GM12865 (cell line): Measurements from ENCODE around the gene WARS2.

ENCODE experiments used
- DNase-seq: peaks from one replicate; pipeline ENCODE4 v3.0.0; 2010; ENCODE audit warnings: low read depth
- H3K4me3 ChIP-seq: 2 replicates; pipeline ENCODE4 v1.5.1; 2011; ENCODE audit warnings: mild to moderate bottlenecking, low read depth, low read length, control low read depth
- TF ChIP-seq, protein P1 (sequence below): IDR thresholded peaks from 2 replicates; pipeline ENCODE4 v1.5.1; 2011; ENCODE audit warnings: low read length, control low read depth, low read depth, inconsistent platforms; ENCODE audit not compliant: insufficient read depth; ENCODE audit errors: missing control alignments

The WARS2 gene

DNA sequence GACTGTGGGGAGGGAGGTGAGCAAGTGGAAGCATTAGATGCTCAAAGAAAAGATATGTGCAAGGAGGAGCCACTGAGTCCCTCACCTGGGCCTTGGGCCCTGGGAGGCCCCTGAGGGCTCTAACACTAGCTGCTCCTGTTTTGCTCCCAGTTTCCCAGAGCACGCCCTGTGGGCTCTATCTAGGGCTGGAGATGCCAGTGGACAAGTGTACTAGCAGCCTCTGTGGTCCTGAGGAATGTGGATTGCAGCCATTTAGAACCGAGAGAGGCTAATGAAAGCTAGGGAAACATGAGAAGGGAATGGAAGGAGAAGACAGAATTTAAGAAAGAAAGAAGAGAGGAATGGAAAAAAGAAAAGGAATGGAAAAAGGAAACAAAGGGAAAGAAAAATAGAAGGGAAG is 142.3 kb downstream of the WARS2 start:
- H3K4me3 ChIP-seq = no peak overlapping the region
- TF ChIP-seq, protein P1, sequence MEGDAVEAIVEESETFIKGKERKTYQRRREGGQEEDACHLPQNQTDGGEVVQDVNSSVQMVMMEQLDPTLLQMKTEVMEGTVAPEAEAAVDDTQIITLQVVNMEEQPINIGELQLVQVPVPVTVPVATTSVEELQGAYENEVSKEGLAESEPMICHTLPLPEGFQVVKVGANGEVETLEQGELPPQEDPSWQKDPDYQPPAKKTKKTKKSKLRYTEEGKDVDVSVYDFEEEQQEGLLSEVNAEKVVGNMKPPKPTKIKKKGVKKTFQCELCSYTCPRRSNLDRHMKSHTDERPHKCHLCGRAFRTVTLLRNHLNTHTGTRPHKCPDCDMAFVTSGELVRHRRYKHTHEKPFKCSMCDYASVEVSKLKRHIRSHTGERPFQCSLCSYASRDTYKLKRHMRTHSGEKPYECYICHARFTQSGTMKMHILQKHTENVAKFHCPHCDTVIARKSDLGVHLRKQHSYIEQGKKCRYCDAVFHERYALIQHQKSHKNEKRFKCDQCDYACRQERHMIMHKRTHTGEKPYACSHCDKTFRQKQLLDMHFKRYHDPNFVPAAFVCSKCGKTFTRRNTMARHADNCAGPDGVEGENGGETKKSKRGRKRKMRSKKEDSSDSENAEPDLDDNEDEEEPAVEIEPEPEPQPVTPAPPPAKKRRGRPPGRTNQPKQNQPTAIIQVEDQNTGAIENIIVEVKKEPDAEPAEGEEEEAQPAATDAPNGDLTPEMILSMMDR = no peak
- DNase-seq = no peak

DNA sequence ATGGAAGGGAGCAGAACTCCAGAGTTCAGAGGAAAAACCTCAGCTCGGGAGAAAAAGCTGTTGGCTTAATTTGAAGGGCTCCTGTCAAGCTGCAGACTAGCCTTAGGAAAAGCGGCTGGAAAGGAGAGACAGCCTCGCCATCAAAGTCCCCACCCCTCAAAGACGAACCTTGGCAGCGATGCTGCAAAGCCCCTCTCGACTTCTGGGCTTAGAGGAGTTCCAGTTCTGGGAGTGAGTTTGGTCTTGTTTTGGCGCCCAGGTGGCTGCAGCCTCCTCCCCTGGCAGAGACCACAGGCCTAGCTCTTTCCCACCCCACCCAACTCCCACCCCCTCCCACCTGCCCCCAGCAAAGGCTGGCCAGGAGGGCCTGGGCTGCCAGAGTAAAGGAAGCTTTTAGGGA is 143.2 kb downstream of the WARS2 start:
- no peak for DNase-seq
- TF ChIP-seq, protein P1 = no peak
- no peak overlapping the region for H3K4me3 ChIP-seq

DNA sequence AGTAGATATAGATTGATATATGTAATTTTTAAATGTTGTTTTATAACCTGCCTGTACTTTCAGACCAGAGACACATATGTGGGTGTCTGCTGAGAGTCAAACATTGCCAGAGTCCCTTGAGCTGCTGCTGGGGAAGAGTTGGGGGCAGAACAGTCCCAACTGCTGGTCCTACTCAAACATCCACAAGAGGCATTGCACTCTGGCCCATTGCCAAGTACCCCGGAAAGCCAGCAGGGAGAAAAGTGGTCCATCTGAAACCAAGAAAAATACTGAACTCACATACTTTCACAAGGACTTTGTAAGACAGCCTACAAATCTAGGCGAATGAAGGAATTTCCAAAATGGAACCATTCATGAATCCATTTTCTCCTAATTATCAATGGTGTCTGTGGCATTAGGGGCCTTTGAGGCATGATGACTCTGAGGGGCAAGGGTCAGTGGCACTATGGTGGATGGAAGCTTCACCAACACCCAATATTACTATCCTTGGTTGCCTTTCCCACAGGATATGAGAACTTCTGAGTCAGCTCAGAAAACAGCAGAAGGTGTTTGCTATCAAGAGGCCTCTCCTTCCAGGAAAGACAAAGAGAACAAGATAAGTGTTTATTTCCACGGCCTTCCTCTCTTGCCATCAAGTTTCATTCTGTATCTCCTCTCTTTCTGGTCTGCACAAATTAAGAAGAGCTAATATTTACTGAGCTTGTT is 145.0 kb downstream of the WARS2 start:
- TF ChIP-seq, protein P1 = no peak
- no peak for DNase-seq

DNA sequence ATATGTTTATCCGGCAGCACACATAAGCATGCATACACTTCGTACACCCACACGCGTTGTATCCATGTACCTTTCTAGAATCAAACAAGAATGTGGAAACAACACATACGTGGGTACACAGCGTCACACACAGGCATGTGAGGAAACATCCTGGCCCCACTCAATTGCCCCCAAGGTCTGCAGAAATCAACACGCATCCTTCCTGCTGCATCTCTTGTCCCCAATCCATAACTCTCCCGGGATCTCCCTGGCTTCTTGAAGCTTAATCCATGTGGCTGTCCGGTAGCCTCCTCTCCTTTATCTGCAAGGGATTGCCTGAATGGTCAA is 146.8 kb downstream of the WARS2 start:
- no peak for DNase-seq
- TF ChIP-seq, protein P1 = no peak
- H3K4me3 ChIP-seq = no peak overlapping the region

More for the DNA sequence above, 145.0 kb downstream of the WARS2 start:
- no peak overlapping the region for H3K4me3 ChIP-seq

DNA sequence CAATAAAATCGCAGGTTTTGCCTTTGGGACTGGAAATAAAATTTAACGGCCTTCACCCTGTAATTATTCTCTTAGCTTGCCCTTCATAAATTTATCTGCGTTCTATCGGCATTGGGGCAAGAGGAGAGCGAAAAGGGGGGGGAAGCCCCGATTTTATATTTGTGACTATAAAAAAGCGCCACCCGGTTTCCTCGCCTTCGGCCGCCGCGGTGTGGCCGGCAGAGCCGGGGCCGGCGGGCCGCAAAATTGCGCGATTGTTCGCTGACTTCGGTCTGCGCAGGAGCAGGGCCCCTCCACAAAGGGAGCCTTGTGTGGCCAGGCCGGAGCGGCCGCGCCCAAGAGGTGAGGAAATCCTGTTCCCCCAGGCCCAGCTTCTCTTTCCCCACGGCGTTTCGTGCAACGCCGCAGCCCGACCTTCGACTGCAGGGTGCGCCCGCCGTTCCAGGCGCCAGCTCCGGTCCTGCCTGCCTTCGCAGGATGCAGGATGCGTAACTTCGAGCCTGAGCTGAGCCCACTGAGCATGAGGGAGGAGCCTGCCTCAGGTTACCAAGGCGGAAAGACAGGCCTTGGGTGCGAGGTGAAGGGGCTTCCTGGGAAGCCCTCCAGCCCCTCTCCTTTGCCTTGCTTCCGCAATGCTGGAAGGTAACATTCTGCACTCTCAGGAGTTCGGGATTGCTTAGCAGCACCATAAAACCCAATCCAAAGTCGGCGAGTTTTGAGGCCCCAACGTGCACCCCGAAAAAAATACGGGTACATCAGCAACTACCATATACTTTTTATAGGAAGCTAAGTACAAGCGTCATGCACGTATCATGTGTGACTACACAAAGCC is 147.4 kb downstream of the WARS2 start:
- no peak for DNase-seq
- TF ChIP-seq, protein P1 = no peak
- no peak overlapping the region for H3K4me3 ChIP-seq

DNA sequence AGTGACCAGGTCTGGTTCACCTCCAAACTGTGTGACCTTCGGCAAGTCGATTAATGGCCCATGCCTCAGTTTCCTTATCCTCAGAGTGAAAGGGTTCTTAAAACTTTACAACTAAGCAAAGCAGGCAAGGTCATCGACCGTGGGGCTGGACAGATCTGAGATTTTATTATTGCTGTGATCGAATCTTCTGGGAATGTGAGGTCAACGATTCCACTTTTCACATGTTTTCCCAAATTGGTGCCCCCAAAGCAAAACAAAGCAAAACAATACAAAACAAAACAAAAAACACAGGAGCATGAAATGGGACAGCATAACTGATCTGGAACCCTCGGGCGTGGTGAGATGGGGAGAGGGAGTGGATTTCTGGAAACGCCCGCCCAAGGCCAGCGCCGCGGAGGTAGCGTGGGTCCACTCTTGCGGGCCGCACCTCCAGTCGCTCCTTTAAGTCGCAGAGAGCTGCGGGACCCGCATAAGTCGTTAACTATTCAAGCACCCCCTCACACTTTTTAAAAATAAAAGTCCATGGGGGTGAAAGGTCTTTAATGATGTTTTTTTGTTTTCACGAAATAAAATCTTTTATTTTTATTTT is 148.1 kb downstream of the WARS2 start:
- DNase-seq = no peak
- H3K4me3 ChIP-seq = no peak overlapping the region
- TF ChIP-seq, protein P1 = no peak
